GM10847 (cell line): ENCODE measurements around the gene PAH.

ENCODE experiments used
- POLR2A ChIP-seq: IDR thresholded peaks from 2 replicates; pipeline ENCODE4 v1.6.1; 2011; ENCODE audit not compliant: insufficient read length; ENCODE audit errors: extremely low read depth

The PAH gene

GRCh38 chr12:102833687-102834441 is 83.2 kb downstream of the PAH start:
- TF ChIP-seq POLR2A = no peak

DNA sequence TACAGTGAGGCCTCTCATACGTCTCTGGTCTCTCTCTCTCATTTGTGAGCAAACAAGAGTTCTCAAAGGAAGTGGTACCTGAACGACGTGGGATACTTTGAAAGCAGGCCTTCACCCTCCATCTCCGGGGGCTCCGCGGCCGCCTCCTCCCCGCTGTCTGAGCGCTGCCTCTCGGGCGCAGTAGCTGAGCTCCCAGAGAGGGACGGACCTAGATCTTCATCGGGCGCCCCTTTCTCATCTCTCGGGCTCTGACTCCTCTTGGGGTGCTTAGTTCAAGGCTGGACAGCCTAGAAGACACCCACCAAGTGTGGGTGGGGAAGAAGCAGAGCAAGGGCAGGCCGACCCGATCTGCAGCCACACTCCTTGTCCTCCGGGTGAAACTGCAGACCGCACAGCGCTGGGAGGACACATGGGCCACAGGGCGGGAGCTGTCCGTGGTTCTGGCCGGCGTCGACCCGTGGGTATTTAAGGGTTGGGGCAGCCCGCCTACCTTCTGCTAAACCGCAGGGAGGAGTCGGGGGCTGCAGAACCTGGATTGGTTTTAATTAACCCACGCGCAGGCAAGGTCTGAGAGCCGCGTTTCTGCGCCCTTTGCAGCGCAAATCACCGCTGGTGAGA is 92.7 kb downstream of the PAH start:
- no peak for TF ChIP-seq POLR2A

DNA sequence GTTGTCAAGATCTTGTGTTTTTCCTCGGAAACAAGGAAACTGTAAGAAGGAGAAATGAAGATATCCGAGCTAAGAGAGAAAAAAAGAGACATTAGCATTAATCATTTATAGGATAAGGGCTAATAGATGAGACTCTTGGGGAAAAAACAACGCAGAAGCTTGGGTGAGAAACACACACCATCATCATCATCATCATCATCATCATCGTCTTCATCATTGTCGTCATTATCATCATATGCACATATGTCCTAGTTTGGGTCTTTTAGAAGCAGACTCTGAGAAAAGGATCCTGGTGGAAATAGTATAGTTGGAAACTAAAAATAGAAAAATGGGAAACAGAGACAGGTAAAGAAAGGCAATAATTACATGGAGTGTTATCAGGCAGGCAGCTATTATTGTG is 95.9 kb downstream of the PAH start:
- TF ChIP-seq POLR2A = no peak

- no peak for TF ChIP-seq POLR2A
Observed at GRCh38 chr12:102816816-102817434, 100.1 kb downstream of the PAH start.

GRCh38 chr12:102814691-102815367 is 102.2 kb downstream of the PAH start:
- no peak for TF ChIP-seq POLR2A

- TF ChIP-seq POLR2A = no peak
Observed at GRCh38 chr12:102812344-102812743, 104.7 kb downstream of the PAH start.

DNA sequence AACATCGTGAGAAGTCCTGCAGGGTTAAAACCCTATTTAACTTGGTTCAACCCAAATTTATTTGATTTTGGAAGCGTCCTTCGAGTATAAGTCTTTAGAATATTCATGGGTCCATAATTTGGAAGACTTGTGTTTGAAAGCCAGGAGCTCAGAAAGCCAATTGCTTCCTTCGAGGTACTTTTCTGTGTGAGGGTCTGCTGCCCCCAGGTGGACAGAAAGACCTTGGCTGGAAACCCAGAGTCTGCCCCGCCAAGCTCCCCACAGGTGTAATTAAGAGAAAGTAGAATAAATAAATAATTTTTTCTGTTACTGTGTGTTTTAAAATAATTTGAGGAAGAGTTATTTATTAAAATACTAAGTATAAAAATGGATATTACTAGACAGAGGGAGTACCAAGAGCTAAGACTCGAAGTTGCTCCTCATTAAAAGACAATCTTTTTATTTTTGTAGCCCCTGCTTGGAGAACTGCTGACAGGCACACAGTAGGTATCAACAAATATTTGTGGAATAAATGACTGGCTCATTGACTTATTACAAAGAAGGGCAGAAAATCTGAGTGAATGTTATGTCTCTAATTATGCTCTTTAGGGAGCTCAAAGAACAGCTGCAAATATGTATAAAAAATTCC is 105.8 kb downstream of the PAH start:
- TF ChIP-seq POLR2A = no peak

GRCh38 chr12:102808412-102808811 is 108.6 kb downstream of the PAH start:
- TF ChIP-seq POLR2A = no peak

GRCh38 chr12:102806592-102806991 is 110.5 kb downstream of the PAH start:
- no peak for TF ChIP-seq POLR2A

DNA sequence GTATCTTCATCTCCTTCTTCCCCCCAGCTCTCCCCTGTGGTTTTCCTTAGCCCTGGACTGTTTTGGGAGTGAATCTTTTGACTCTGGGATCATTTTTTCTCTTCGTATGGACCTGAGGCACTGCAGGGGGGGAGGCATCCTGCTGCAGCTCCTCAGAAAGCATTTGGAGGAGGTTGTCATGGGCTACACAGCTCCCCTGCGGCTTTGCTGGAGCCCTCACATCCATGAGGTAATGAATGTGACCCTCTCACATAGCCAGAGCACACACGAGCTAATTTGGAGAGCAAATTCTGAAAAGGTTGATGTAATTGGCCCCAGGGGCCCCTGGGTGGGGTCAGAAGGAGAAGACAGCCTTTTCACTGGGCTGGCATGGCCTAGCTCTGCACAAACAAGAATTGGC is 110.9 kb downstream of the PAH start:
- TF ChIP-seq POLR2A = no peak

- TF ChIP-seq POLR2A = no peak
Observed at GRCh38 chr12:102800565-102800964, 116.5 kb downstream of the PAH start.

DNA sequence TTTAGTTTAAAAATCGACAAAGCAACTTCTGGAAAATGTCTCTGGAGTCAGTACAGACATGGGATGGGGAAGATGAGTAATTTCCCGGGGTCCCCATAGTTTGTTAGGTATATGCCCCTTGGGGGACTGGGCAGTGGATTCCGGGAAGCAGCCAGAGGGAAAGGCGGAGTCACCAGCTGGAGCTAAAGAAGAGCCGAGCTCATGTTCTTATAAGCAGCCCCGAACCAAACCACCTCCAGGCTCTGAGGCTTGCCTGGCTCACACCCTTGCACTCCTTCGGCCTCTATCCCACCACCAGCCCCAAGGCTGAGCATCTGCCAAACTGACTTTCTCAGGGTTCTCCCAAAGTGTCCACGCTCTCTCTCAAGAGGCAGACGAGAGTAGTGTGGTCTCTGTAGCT is 117.8 kb downstream of the PAH start:
- no peak for TF ChIP-seq POLR2A

DNA sequence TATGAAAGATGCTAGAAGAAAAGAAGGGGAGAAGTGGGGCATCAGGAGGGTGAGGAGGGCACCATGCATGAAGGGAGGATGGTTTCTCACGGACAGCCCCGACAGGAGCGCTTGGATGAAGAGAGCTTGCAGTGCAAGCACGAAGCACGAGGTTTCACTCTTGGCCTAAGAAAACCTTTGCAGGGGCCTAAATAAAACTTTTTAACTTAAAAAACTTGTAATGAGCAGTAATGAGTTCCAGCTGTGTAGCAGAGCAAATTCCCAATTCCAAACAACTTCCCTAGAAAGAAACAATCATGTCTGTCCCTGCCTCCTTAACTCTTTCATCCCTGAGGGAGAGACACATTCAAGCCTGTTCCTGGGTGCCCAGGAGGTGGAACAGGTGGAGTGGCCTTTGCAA is 119.5 kb downstream of the PAH start:
- TF ChIP-seq POLR2A = no peak

- TF ChIP-seq POLR2A = no peak
Observed at GRCh38 chr12:102793921-102794320, 123.1 kb downstream of the PAH start.
